DOHH2 (cell line): ENCODE results near the gene ELAC1.

Source experiments
- CTCF ChIP-seq: fragments of 200-600 bp; sonication (generic); IDR thresholded peaks from one replicate; pipeline ENCODE4 v1.5.1; 2014; ENCODE audit warnings: antibody characterized with exemption, mild to moderate bottlenecking, low read depth, low read length; ENCODE audit not compliant: poor library complexity, severe bottlenecking
- EZH2phosphoT487 ChIP-seq: fragments of 200-600 bp; sonication (generic); IDR thresholded peaks from 2 replicates; pipeline ENCODE4 v1.6.1; 2017; ENCODE audit warnings: borderline replicate concordance, mild to moderate bottlenecking, antibody characterized with exemption, low read length, moderate library complexity, mixed read lengths

- no peak for TF ChIP-seq CTCF
- TF ChIP-seq EZH2phosphoT487, result no peak
Observed at GRCh38 chr18:51009072-51009471, 41.2 kb downstream of the ELAC1 start.
